Measurements from ENCODE around the gene DGKD.

DGKD gene, protein sequence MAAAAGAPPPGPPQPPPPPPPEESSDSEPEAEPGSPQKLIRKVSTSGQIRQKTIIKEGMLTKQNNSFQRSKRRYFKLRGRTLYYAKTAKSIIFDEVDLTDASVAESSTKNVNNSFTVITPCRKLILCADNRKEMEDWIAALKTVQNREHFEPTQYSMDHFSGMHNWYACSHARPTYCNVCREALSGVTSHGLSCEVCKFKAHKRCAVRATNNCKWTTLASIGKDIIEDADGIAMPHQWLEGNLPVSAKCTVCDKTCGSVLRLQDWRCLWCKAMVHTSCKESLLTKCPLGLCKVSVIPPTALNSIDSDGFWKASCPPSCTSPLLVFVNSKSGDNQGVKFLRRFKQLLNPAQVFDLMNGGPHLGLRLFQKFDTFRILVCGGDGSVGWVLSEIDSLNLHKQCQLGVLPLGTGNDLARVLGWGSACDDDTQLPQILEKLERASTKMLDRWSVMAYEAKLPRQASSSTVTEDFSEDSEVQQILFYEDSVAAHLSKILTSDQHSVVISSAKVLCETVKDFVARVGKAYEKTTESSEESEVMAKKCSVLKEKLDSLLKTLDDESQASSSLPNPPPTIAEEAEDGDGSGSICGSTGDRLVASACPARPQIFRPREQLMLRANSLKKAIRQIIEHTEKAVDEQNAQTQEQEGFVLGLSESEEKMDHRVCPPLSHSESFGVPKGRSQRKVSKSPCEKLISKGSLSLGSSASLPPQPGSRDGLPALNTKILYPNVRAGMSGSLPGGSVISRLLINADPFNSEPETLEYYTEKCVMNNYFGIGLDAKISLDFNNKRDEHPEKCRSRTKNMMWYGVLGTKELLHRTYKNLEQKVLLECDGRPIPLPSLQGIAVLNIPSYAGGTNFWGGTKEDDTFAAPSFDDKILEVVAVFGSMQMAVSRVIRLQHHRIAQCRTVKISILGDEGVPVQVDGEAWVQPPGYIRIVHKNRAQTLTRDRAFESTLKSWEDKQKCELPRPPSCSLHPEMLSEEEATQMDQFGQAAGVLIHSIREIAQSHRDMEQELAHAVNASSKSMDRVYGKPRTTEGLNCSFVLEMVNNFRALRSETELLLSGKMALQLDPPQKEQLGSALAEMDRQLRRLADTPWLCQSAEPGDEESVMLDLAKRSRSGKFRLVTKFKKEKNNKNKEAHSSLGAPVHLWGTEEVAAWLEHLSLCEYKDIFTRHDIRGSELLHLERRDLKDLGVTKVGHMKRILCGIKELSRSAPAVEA

DNA sequence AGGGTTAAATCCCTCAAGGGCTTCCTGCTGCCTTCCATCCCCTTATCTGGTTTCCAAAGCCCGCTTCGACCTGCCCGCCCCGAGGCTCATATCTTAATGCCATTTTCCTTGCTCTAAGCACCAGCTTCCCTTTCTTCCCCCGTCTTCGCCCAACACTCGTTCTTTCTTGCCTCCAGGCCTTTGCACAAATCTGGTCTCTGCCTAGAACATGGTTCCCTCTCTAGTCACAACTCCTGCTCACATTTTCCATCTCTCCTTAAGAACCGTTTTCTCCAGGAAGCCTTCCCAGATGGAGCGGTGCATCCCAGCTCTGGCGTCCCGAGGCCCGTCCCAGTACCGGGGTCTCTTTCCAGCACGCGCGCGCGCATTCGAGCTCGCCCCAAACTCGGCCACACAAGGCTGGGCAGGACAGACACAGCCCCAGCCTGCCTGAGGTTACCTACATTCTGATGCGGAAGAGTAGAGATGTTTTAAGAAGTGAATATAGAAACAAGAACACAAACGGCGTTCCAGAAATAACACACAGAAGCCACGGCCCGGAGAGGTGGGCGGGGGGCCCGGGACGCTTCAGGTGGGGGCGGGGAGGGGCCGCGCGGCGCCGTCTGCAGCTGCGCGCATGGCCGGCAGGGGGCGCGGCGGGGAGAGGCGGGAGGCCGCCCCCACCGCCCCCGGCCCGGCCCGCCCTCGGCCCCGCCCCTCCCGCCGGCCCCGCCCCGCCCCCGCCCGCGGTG is at the start of gene DGKD:
Gene DGKD (plus strand): TSS at position 726 of the 731 bp plus-strand sequence. CDS start 25 bp downstream, outside the sequence.
- Mint-ChIP-seq H3K27me3 (no peaks in the 10 kb centered on the region), H3K4me1 (peaks cover 69 to 88% of the 10 kb centered on the region in 2 donors), H3K27ac (peak within 1 kb of the TSS; percentile 100), H3K4me3 (peak within 1 kb of the TSS; percentile 94 to 99), H3K36me3 (peaks cover 21 to 46% of the 10 kb centered on the region in 2 donors), H3K9me3 (no peaks in the 10 kb centered on the region)
- ATAC-seq (replicated peaks) (peak; percentile 78 to 81), DNase-seq (peak; percentile 69)

DNA sequence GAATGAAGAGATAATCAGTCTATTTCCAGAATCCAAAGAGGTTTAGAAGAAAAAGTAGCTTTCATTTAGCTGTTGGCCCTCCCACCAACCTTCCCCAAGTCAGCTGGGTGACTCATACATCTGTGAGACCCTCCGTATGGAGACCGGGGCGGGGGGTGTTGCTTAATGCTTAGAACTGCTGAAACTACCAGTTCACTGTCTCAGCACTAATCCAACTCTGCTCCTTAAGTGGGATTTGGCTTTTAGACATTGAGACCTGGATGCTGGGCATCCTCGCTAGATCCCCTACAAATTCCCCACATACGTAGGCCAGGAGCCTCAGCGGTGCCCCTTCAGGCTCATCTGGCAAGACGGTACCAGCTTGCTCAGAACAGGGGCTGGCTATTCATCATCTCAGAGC is 46.7 kb upstream of the DGKD start, which contains the start of gene SAG:
Gene SAG (plus strand): TSS at position 252 of the 400 bp plus-strand sequence. CDS start 1,374 bp downstream, outside the sequence.
- Mint-ChIP-seq H3K4me3 (no peak within 1 kb of the TSS), H3K36me3 (no peaks in the 10 kb centered on the region), H3K9me3 (no peaks in the 10 kb centered on the region), H3K27me3 (no peaks in the 10 kb centered on the region), H3K4me1 (peaks cover 17 to 27% of the 10 kb centered on the region in 2 donors), H3K27ac (peak within 1 kb of the TSS; percentile 53)
- DNase-seq (no peak), ATAC-seq (replicated peaks) (no peak)

DNA sequence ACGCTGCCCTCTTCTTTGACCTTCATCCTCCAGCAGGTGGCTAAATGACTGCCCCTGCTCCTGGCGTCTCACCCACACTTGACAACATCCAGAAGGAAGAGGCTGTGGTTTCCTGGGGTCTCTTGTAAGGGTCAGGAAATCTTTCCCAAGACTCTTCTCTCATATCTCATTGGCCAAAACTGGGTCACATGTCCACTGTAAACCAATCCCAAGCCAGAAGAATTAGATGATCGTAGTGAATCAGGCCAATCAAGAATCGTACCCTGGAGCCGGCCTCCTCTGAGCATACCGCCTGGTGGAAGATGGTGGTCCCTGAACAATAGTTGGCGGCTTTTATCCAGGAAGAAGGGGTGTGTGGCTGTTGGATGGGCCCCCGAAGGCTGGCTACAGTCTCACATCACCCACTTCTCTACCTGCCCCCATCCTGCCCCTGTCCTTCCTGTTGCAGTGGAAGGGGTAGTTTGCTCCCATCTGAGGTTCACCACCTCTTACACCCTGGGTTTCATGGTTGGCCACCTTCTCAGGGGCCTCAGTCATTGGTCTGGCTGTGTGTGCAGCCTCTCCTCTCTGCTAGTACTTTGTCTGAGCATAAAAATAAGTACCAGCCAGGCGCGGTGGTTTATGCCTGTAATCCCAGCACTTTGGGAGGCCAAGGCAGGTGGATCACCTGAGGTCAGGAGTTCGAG is 42.9 kb upstream of the DGKD start:
- Mint-ChIP-seq H3K4me1 (peaks cover 27 to 35% of the 10 kb centered on the region in 2 donors), H3K27ac (peak overlapping the region; percentile 31), H3K4me3 (no peak overlapping the region), H3K27me3 (no peaks in the 10 kb centered on the region), H3K36me3 (no peaks in the 10 kb centered on the region), H3K9me3 (no peaks in the 10 kb centered on the region)
- ATAC-seq (replicated peaks) (no peak), DNase-seq (no peak)

DNA sequence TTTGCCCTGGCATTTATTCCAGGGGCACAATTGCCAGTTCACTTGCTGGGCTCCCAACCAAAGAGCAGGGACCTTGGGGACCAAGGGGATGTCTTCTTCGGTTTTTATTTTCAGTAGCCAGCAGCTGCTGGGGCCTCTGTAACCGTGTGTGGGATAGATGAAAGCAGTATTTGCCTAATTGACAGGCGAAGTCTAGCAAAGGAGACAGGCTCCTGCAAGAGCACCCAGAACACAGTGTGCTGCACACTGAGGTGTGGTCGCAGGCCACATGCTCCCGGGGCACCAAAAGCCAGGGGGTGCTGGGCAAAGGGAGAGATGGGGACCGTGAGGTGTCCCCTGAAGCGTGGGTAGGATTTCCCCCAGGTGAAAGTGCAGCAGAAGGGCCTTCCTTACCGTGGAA is 41.4 kb upstream of the DGKD start:
- no peak for DNase-seq
- Mint-ChIP-seq H3K36me3 (no peaks in the 10 kb centered on the region), H3K9me3 (no peaks in the 10 kb centered on the region), H3K27me3 (no peaks in the 10 kb centered on the region), H3K27ac (peak overlapping the region; percentile 33), H3K4me1 (peaks cover 32 to 38% of the 10 kb centered on the region in 2 donors), H3K4me3 (no peak overlapping the region)
- peak; percentile 47 to 49 for ATAC-seq (replicated peaks)

DNA sequence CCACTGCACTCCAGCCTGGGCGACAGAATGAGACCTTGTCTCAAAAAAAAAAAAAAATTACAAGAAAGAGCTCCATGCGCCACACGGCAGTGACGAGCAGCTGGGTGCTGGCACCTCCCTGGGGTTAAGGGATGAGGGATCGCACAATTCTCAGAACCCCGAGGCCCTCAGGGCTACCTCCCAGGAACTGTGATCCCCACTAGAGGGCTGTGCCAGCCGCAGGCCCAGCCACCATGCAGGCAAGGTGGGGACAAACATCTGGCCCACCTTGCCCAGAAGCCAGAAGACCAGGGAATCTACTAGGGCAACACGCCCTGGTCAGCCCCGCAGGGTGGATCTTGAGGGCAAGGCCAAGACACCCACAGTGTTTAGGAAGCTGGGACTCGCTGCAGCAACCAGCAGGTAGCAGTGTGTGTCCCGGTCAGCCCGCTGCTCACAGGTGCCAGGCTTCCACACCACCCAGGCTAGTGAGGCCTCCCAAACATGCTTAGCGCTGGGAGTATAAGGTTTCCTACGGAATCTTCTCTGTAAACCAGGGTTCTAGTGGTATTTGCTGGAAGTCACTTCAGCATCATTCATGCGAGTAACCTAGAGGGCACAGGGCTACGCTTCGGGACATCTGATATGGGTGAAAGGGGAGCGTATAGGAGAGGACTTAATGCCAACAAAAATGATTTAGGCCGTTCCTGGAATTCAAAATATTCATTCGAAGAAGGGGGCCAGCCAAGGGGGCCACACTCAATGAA is 39.9 kb upstream of the DGKD start:
- no peaks in the 10 kb centered on the region for H3K9me3 Mint-ChIP-seq
- no peaks in the 10 kb centered on the region for H3K36me3 Mint-ChIP-seq
- no peak for ATAC-seq (replicated peaks)
- H3K27me3 Mint-ChIP-seq = no peaks in the 10 kb centered on the region
- H3K27ac Mint-ChIP-seq = no peak overlapping the region
- peaks cover 34 to 53% of the 10 kb centered on the region in 2 donors for H3K4me1 Mint-ChIP-seq
- no peak overlapping the region for H3K4me3 Mint-ChIP-seq
- no peak for DNase-seq

DNA sequence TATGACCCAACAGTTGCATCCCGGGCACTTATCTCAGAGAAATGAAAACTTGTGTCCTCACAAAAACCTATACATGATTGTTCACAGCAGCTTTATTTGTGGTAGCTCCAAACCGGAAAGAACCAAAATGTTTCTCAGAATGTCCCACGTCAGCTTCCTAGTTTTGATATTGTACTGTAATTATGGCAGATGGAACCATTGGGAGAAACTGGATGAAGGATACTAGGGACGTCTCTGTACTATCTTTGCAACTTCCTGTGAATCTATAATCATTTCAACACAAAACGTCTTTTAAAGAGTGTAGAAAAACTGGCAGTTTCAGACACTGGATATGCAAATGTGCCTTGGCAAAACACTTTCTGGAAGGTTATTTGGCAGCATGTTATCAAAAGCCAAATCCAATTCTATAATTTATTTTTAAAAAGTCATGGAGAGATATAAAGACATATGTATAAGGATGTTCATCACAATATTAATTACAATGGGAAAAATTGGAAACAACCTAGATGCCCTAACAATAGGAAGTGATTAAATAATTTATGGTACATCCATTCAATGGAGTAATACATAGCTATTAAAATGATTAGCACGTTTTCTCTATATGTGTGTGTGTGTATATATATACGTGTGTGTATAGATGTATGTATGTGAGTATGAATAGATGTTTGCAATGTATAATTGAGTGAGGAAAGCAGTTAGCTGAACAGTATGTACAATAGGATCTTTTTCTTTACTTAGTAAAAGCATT is 36.9 kb upstream of the DGKD start:
- Mint-ChIP-seq H3K4me3 (no peak overlapping the region), H3K27ac (no peak overlapping the region), H3K27me3 (no peaks in the 10 kb centered on the region), H3K36me3 (no peaks in the 10 kb centered on the region), H3K4me1 (peaks cover 29 to 42% of the 10 kb centered on the region in 2 donors), H3K9me3 (no peaks in the 10 kb centered on the region)
- DNase-seq (no peak), ATAC-seq (replicated peaks) (no peak)

DNA sequence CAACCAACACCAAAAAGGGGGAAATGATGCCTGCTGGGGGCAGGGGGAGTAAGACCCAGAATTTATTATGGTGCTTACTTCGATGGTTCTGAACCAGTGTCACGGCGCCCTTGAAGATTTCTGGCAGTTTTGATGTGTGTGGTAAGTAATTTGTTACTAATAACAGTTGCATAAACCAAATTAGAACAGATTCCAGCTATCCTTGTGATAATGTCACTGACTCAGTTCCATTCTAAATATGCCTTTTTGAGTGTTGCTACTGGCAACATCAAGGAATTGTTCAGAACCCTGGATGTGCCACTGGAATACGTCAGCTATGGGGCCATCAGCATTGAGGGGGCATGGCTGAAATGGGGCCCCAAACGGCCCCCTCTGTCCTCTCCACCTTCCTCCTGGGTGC is 35.0 kb upstream of the DGKD start:
- H3K9me3 Mint-ChIP-seq = no peaks in the 10 kb centered on the region
- ATAC-seq (replicated peaks) (no peak), DNase-seq (no peak)
- no peak overlapping the region for H3K27ac Mint-ChIP-seq
- no peak overlapping the region for H3K4me3 Mint-ChIP-seq
- peaks cover 24 to 50% of the 10 kb centered on the region in 2 donors for H3K4me1 Mint-ChIP-seq
- H3K27me3 Mint-ChIP-seq = no peaks in the 10 kb centered on the region
- H3K36me3 Mint-ChIP-seq = no peaks in the 10 kb centered on the region

DNA sequence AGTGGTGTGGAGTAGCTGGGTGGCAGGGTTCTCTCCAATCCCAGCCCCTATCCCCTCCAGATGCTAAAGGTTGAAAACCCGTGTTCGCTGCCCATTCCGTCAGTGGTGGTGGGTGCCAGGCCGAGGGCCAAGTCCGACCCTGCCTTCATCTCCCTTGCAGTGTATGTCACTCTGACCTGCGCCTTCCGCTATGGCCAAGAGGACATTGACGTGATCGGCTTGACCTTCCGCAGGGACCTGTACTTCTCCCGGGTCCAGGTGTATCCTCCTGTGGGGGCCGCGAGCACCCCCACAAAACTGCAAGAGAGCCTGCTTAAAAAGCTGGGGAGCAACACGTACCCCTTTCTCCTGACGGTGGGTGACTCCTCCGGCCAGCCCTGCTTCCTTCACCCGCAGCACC is 33.8 kb upstream of the DGKD start:
- no peaks in the 10 kb centered on the region for H3K36me3 Mint-ChIP-seq
- H3K27me3 Mint-ChIP-seq = no peaks in the 10 kb centered on the region
- H3K9me3 Mint-ChIP-seq = no peaks in the 10 kb centered on the region
- H3K4me1 Mint-ChIP-seq = peaks cover 30 to 60% of the 10 kb centered on the region in 2 donors
- ATAC-seq (replicated peaks) = no peak
- DNase-seq = no peak
- H3K27ac Mint-ChIP-seq = no peak overlapping the region
- H3K4me3 Mint-ChIP-seq = no peak overlapping the region

DNA sequence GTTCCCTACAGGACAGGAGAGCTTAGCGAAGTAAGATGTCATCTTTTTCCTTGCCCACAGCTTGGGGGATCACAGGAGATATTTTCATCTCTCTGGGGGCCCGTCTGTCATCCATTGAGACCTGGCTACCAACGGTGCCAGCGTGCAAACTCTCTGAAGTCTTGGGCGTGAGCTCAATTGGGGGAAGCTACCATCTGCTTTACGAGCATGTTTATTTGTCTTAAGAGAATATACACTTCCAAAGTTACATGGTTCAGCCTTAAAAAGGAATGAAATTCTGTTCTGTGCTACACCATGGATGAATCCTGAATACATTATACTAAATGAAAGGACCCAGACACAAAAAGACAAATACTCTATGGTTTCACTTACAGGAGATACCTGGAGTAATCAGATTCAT is 33.1 kb upstream of the DGKD start:
- Mint-ChIP-seq H3K4me3 (no peak overlapping the region), H3K27ac (no peak overlapping the region), H3K9me3 (no peaks in the 10 kb centered on the region), H3K4me1 (peaks cover 35 to 67% of the 10 kb centered on the region in 2 donors), H3K36me3 (no peaks in the 10 kb centered on the region), H3K27me3 (no peaks in the 10 kb centered on the region)
- no peak for DNase-seq
- ATAC-seq (replicated peaks) = no peak

DNA sequence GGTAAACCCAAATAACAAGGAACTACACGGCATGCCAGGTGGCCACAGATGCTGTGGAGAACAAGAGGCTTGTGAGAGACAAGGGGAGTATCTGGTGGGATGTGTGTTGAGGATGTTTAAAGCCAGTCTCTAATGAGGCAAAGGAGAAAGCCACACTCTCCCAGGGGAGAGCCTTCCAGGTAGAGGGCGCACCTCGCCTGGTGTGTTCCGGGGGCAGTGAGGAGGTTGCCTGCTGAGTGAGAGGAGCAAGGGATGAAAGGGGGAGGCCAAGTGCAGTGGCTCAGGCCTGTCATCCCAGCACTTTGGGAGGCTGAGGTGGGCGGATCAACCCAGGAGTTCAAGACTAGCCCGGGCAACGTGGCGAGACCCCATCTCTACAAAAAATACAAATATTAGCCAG is 30.4 kb upstream of the DGKD start:
- Mint-ChIP-seq H3K27me3 (no peaks in the 10 kb centered on the region), H3K4me3 (no peak overlapping the region), H3K27ac (peak overlapping the region; percentile 56), H3K36me3 (peaks cover 3% of the 10 kb centered on the region in 2 donors), H3K4me1 (peaks cover 28 to 65% of the 10 kb centered on the region in 2 donors), H3K9me3 (no peaks in the 10 kb centered on the region)
- ATAC-seq (replicated peaks) = no peak
- DNase-seq = no peak

DNA sequence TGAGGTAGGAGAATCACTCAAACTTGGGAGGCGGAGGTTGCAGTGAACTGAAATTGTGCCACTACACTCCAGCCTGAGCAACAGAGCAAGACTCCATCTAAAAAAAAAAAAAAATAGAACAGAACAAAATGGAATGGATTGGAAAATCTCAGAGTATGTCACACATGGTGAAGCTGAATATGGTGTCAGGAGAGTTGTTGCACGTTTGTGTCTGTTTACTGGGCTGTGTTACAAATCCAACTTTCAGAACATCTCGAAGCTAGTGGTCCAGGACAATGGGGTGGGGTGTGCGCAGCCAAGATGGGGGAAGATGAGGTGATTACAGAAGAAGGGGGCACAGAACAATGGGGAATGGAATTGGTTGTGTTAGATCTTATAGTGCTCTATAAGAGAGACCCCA is 29.0 kb upstream of the DGKD start:
- Mint-ChIP-seq H3K9me3 (no peaks in the 10 kb centered on the region), H3K4me1 (peaks cover 32 to 73% of the 10 kb centered on the region in 2 donors), H3K4me3 (no peak overlapping the region), H3K36me3 (peaks cover 3% of the 10 kb centered on the region in 2 donors), H3K27ac (no peak overlapping the region), H3K27me3 (no peaks in the 10 kb centered on the region)
- ATAC-seq (replicated peaks) (no peak), DNase-seq (no peak)

DNA sequence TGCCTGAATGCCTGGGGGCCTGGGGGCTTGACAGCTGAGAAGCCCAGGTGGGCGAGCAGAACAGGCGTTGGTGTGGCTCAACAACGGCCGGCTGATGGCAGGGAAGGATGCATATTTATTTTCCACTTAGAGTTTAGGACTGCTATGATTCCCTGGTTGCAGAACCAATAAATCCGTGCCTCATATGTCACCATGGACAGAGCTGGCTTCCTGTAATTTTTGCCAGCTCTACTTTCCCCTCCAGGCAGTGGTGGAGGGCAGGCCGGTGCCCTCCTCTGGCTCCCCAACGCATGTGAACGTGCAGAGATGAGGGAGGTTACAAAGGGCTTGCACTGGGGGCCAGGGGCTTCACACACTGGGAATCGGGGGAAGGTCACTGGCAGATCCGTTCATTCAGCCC is 28.5 kb upstream of the DGKD start:
- peaks cover 3% of the 10 kb centered on the region in 2 donors for H3K36me3 Mint-ChIP-seq
- H3K9me3 Mint-ChIP-seq = peaks cover 0 to 2% of the 10 kb centered on the region in 2 donors
- H3K27me3 Mint-ChIP-seq = no peaks in the 10 kb centered on the region
- DNase-seq (no peak), ATAC-seq (replicated peaks) (no peak)
- H3K27ac Mint-ChIP-seq = no peak overlapping the region
- peaks cover 32 to 75% of the 10 kb centered on the region in 2 donors for H3K4me1 Mint-ChIP-seq
- H3K4me3 Mint-ChIP-seq = no peak overlapping the region

Data from stimulated activated naive B cell treated with anti-CD40 and anti-IgM and Interleukin-4, amounts not matched to agents 10 μg/mL and 1 μg/mL and 100 μg/mL, for 72 hours (primary cell).